ENCODE measurements around the gene C3orf52. TPM values are rescaled to one million over a fixed set of nuclear protein-coding genes. Genes with fewer than 3 reads are reported as not detected.

The C3orf52 gene
- total and polyA plus RNA-seq, 8 donors: 4.9 to 30.5 (median 7.7) TPM

GRCh38 chr3:112085735-112086075 lies 484 bp upstream of the C3orf52 start:
- peaks cover 5 to 25% of the 10 kb centered on the region in 2 donors for H3K4me1 ChIP-seq
- DNase-seq (no peak), ATAC-seq (peak; percentile 21)
- H3K9me3 ChIP-seq: no peaks in the 10 kb centered on the region
- no peaks in the 10 kb centered on the region for H3K36me3 ChIP-seq
- H3K27me3 ChIP-seq: peaks cover 4 to 54% of the 10 kb centered on the region in 2 donors
- TF ChIP-seq CTCF (IDR thresholded peaks at IDR 0.05): no peak
- H3K27ac ChIP-seq: peak overlapping the region; percentile 63 to 66
- intact Hi-C loops (cut with DNase I): no loop called here
- H3K4me3 ChIP-seq: peak overlapping the region; percentile 44

- Histone ChIP-seq H3K4me3 (peak overlapping the region; percentile 44), H3K9me3 (no peaks in the 10 kb centered on the region), H3K36me3 (no peaks in the 10 kb centered on the region), H3K4me1 (peaks cover 9 to 26% of the 10 kb centered on the region in 2 donors), H3K27ac (peak overlapping the region; percentile 63 to 66), H3K27me3 (peaks cover 4 to 54% of the 10 kb centered on the region in 2 donors)
- no peak for TF ChIP-seq CTCF (IDR thresholded peaks at IDR 0.05)
- no peak for DNase-seq
- intact Hi-C loops (cut with DNase I): no loop called here
- no peak for ATAC-seq
Measured at GRCh38 chr3:112086875-112087524, 811 bp downstream of the C3orf52 start.

- Histone ChIP-seq H3K27me3 (peaks cover 4 to 54% of the 10 kb centered on the region in 2 donors), H3K36me3 (no peaks in the 10 kb centered on the region), H3K4me1 (peaks cover 16 to 26% of the 10 kb centered on the region in 2 donors), H3K27ac (no peak overlapping the region), H3K4me3 (peak overlapping the region; percentile 44), H3K9me3 (no peaks in the 10 kb centered on the region)
- intact Hi-C loops (cut with DNase I): no loop called here
- ATAC-seq (no peak), DNase-seq (peak in 1 of 4 donors; percentile 2)
- TF ChIP-seq CTCF (IDR thresholded peaks at IDR 0.05): no peak
Measured at GRCh38 chr3:112087746-112088145, 1.6 kb downstream of the C3orf52 start.

GRCh38 chr3:112088944-112089343 lies 2.8 kb downstream of the C3orf52 start:
- Histone ChIP-seq H3K27ac (no peak overlapping the region), H3K4me3 (no peak overlapping the region), H3K27me3 (peaks cover 4 to 54% of the 10 kb centered on the region in 2 donors), H3K36me3 (no peaks in the 10 kb centered on the region), H3K4me1 (peaks cover 22 to 26% of the 10 kb centered on the region in 2 donors), H3K9me3 (no peaks in the 10 kb centered on the region)
- ATAC-seq (no peak), DNase-seq (no peak)
- TF ChIP-seq CTCF (IDR thresholded peaks at IDR 0.05): no peak
- intact Hi-C loops (cut with DNase I): no loop called here

- Histone ChIP-seq H3K4me1 (peaks cover 22 to 26% of the 10 kb centered on the region in 2 donors), H3K36me3 (no peaks in the 10 kb centered on the region), H3K27me3 (peaks cover 4 to 48% of the 10 kb centered on the region in 2 donors), H3K27ac (peak overlapping the region in 1 of 2 donors; percentile 43), H3K4me3 (no peak overlapping the region), H3K9me3 (no peaks in the 10 kb centered on the region)
- TF ChIP-seq CTCF (IDR thresholded peaks at IDR 0.05): no peak
- DNase-seq (no peak), ATAC-seq (no peak)
- intact Hi-C loops (cut with DNase I): no loop called here
Measured at GRCh38 chr3:112089956-112090886, 4.0 kb downstream of the C3orf52 start.

Data from left lung (tissue), 10 donors.